HepG2 (cell line): ENCODE data around the gene DDR1. TPM values are rescaled to one million over a fixed set of nuclear protein-coding genes. Genes with fewer than 3 reads are reported as not detected.
A peak's percentile ranks its signal among the peaks of the same experiment; 100 is the strongest.

Experiments
- AKAP8 ChIP-seq: sonication (generic); formaldehyde crosslinking; IDR thresholded peaks from 2 replicates; pipeline ENCODE4 v1.5.1; 2020; ENCODE audit warnings: mild to moderate bottlenecking, missing genetic modification reagents
- ARID2 ChIP-seq: sonication (generic); formaldehyde crosslinking; IDR thresholded peaks from 2 replicates; pipeline ENCODE4 v1.8.1; 2022; ENCODE audit warnings: mild to moderate bottlenecking, missing genetic modification reagents, borderline replicate concordance
- BRCA1 ChIP-seq: sonication (generic); formaldehyde crosslinking; IDR thresholded peaks from 2 replicates; pipeline ENCODE4 v1.4.0; 2020; ENCODE audit warnings: missing genetic modification reagents
- DBP ChIP-seq: sonication (generic); formaldehyde crosslinking; IDR thresholded peaks from 2 replicates; pipeline ENCODE4 v1.4.0; 2020; ENCODE audit warnings: missing genetic modification reagents; ENCODE audit errors: not compliant biosample characterization
- FOXP4 ChIP-seq: sonication (generic); formaldehyde crosslinking; IDR thresholded peaks from 2 replicates; pipeline ENCODE4 v1.4.0; 2020; ENCODE audit warnings: missing genetic modification reagents
- KLF16 ChIP-seq, 2 experiments: sonication (generic) in 1 of 2; formaldehyde crosslinking in 1 of 2; IDR thresholded peaks; 2 replicates each; pipeline versions ENCODE4 v1.6.1 to v1.8.0; 2016 to 2023; ENCODE audit warnings: missing genetic modification reagents in 2 of 2, missing compliant biosample characterization in 1 of 2
- MYC ChIP-seq: sonication (generic); formaldehyde crosslinking; IDR thresholded peaks from 2 replicates; pipeline ENCODE4 v1.9.0; 2021; ENCODE audit warnings: missing genetic modification reagents, borderline replicate concordance
- PHB2 ChIP-seq: fragments of 450-650 bp; IDR thresholded peaks from 2 replicates; pipeline ENCODE4 v1.6.1; 2018; ENCODE audit not compliant: partially characterized antibody
- SPEN ChIP-seq: sonication (generic); formaldehyde crosslinking; IDR thresholded peaks from 2 replicates; pipeline ENCODE4 v1.5.1; 2020; ENCODE audit warnings: low read depth, mild to moderate bottlenecking, missing genetic modification reagents
- SRSF4 ChIP-seq: fragments of 200-400 bp; formaldehyde crosslinking; IDR thresholded peaks from one replicate; pipeline ENCODE4 v1.6.1; 2018; ENCODE audit warnings: mild to moderate bottlenecking, low read depth, low read length, moderate library complexity; ENCODE audit not compliant: poor library complexity, severe bottlenecking
- TAF15 ChIP-seq: fragments of 200-400 bp; formaldehyde crosslinking; IDR thresholded peaks from one replicate; pipeline ENCODE4 v1.6.1; 2018; ENCODE audit warnings: mild to moderate bottlenecking, low read depth, low read length; ENCODE audit not compliant: poor library complexity, severe bottlenecking
- U2AF2 ChIP-seq: fragments of 200-400 bp; formaldehyde crosslinking; IDR thresholded peaks from 2 replicates; pipeline ENCODE4 v1.6.1; 2017; ENCODE audit warnings: low read depth, mild to moderate bottlenecking, low read length
- ZBTB40 ChIP-seq, 2 experiments: fragments of 450-650 bp in 1 of 2; sonication (generic) in 1 of 2; formaldehyde crosslinking in 1 of 2; IDR thresholded peaks; 2 replicates each; pipeline versions ENCODE4 v1.6.1 to v1.8.0; 2016 to 2022; ENCODE audit warnings: antibody characterized with exemption in 1 of 2, mild to moderate bottlenecking in 1 of 2, missing genetic modification reagents in 1 of 2
- ZFP36L2 ChIP-seq: sonication (generic); formaldehyde crosslinking; IDR thresholded peaks from 2 replicates; pipeline ENCODE4 v1.4.0; 2020; ENCODE audit warnings: missing genetic modification reagents
- ZIK1 ChIP-seq: sonication (generic); formaldehyde crosslinking; IDR thresholded peaks from 2 replicates; pipeline ENCODE4 v1.5.0; 2020; ENCODE audit warnings: mild to moderate bottlenecking, low read depth, missing genetic modification reagents, borderline replicate concordance
- ZNF253 ChIP-seq: sonication (generic); formaldehyde crosslinking; IDR thresholded peaks from 2 replicates; pipeline ENCODE4 v1.8.0; 2022; ENCODE audit warnings: mild to moderate bottlenecking, missing genetic modification reagents, borderline replicate concordance
- polyA plus RNA-seq, 8 experiments: library from polyadenylated mRNA; depleted of rRNA in 3 of 8; stranded (reverse) in 7 of 8; unstranded in 1 of 8; fragments of >200 nt; fragmentation: Illumina TruSeq in 4 of 8; extraction: Trizol in 4 of 8; gene quantifications; 2 replicates each; pipeline versions ENCODE4 v1.2.1 to v1.2.3, GENCODE V29; 2011 to 2016; ENCODE audit warnings: low read depth in 4 of 8, missing spikeins in 1 of 8, mixed read lengths in 1 of 8; ENCODE audit not compliant: insufficient read depth in 1 of 8
- total RNA-seq, 5 experiments: library from RNA; depleted of rRNA; stranded (reverse); fragments of >200 nt; fragmentation: Illumina TruSeq; extraction: Trizol; gene quantifications; 2 replicates each; pipeline ENCODE4 v1.2.3, GENCODE V29; 2016; ENCODE audit warnings: low read depth in 1 of 5

DDR1 gene
- total and polyA plus RNA-seq, 2 of the 13 experiments (the other 11 are each of a cell fraction or from before 2014, with no cell fraction given): 16.7 to 20.2 TPM

GRCh38 chr6:30907758-30908591, 23.7 kb downstream of the DDR1 start, which contains the start of gene GTF2H4 (continued):
- peak; percentile 33 for TF ChIP-seq TAF15
- TF ChIP-seq BRCA1 (CRISPR knock-in tag): no peak
- peak in 1 of 2 experiments; percentile 92; a peak in 1 of 4 replicates for TF ChIP-seq KLF16 (CRISPR knock-in tag; IDR thresholded peaks at IDR 0.05)
- no peak for TF ChIP-seq DBP (CRISPR knock-in tag)
- TF ChIP-seq MYC (CRISPR knock-in tag): peak; percentile 94; the same call in 1 of the 2 replicates
- no peak for TF ChIP-seq ZNF253 (CRISPR knock-in tag)
- TF ChIP-seq AKAP8 (CRISPR knock-in tag): no peak
- no peak for TF ChIP-seq ZIK1 (CRISPR knock-in tag)
- TF ChIP-seq FOXP4: peak; percentile 47
- TF ChIP-seq ZFP36L2 (CRISPR knock-in tag): no peak
- TF ChIP-seq SPEN (CRISPR knock-in tag): peak; percentile 99
- TF ChIP-seq U2AF2: peak; percentile 91
- peak; percentile 57 for TF ChIP-seq ZBTB40 (IDR thresholded peaks at IDR 0.05)
- TF ChIP-seq ZBTB40 (CRISPR knock-in tag; IDR thresholded peaks at IDR 0.05): peak; percentile 90
- no peak for TF ChIP-seq SRSF4
- no peak; the same call in 1 of the 2 replicates for TF ChIP-seq ARID2
- no peak for TF ChIP-seq PHB2
